CD4-positive, alpha-beta T cell treated with Interleukin-21 for 1 hour (primary cell): Measurements from ENCODE around the gene KLHL21.

ENCODE experiments used
- DNase-seq: peaks from one replicate; pipeline ENCODE4 v3.0.0-alpha.2; 2020

Gene KLHL21

GRCh38 chr1:6599141-6599975 is 3.3 kb downstream of the KLHL21 start:
- peak; percentile 62 for DNase-seq

GRCh38 chr1:6597777-6598131 is 4.9 kb downstream of the KLHL21 start:
- no peak for DNase-seq

DNA sequence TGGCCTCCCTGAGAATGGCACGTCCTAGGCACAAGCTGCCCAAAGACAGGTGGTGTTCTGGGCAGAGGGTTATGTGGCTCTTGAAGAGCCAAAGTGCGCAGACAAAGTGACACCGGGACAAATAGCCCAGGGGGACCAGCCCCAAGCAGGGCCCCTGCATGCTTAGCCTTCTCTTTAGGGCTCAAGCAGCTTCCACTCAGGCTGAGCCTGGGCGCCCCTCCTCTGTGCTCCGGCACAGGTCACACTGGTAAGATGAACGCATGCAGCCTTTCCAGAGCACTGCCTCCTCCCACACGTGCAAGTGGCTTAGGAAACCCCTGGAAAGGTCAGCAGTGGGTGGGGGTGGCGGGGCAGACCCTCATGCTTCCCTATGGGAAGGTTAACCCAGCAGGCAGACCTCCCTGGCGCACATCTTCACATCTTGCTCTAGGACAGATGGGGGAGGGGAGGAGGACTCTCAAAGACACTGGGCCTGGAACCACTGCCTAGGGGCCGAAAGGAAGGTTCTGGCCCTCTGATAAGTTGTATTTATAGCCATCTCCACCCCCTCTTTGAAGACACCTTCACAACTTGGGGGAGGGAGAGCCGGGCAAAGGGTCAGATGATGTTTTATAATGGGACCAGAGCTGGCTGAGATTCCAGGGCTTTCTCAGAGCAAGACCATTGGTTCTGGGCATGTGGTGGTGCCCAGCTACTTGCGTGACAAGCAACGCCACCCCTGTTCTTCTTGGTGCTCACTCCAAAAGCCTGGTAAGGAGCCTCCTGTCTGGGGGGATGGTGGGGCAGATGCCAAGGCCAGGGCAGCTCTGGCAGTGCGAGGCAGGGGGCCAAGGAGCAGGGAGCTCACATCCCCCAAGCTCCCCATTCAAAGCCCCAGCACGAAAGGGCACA is 5.5 kb downstream of the KLHL21 start:
- DNase-seq, result no peak

GRCh38 chr1:6596351-6596750 is 6.3 kb downstream of the KLHL21 start:
- DNase-seq, result no peak

DNA sequence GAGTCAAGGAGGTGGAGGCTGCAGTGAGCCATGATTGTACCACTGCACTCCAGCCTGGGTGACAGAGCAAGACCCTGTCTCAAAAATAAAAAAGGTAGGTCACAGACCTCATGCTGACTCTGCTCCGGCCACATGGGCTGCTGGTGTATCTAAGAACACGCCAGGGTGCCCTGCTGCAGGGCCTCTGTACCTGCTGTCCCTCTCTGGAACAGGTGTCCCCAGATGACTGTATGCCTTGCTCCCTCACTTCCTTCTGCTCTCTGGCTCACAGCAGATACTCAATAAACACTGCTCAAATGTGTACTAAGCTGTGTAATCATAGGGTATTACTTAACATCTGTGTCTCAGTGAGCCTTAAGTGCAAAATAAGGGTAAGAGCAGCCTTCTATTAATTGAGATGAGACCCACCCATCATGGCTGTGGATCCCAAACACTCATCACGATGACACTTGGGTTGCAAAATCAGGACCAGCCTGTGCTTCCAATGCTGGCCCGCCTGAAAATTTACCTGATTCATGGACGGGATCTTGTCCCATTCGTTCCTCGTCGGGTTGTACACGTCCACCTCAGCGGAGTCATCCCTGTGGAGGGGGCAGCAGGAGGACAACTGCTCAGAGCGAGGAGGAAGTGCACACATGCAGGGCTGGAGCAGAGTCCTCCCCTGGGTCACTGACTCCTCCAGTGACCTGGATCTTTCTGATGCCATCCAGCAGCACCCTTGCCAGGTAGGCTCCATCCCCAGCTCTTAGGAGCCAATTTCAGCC is 7.5 kb downstream of the KLHL21 start:
- no peak for DNase-seq

GRCh38 chr1:6593810-6594209 is 8.9 kb downstream of the KLHL21 start:
- DNase-seq, result no peak

- DNase-seq, result no peak
Measured at GRCh38 chr1:6592865-6593593, 9.6 kb downstream of the KLHL21 start.

GRCh38 chr1:6592441-6592840 is 10.2 kb downstream of the KLHL21 start:
- DNase-seq, result no peak

DNA sequence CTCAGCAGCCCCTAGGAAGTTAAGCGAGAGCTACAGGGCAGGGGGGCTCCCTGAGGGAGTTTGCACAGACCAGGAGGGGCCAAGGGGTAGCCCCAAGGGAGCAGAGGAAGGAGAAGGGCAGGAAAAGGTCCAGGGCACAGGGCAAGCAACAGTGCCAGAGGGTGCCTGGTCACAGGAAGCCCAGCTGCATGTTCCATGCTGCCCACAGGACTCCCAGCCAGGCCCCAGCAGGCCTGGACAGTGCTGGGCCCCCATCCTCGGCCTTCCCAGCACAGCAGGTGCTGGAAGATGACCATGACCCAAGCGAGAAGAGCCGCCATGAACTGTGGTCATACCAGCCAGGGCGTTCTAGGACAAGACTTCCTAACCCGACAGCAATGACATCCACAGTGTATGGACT is 11.0 kb downstream of the KLHL21 start:
- DNase-seq, result no peak

DNA sequence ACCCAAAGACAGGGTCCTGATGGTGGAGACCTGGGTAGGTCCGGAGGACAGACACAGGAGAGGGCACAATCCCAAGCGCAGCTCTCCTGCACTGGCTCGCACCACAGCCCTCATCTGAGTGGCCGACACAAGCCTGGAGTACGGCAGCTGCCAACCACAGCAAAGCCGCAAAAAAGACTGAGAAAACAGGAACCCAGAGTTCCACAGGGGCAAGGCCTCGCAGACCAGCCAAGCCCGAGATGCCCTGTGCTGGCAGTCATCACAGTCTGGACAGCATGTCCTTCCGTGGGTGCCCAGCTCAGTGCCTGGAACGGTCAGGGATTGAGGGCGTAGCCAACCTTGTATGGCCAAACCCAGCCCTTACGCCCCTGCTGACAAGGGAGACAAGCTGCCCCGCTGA is 11.4 kb downstream of the KLHL21 start:
- no peak for DNase-seq

- no peak for DNase-seq
Measured at GRCh38 chr1:6590046-6590445, 12.6 kb downstream of the KLHL21 start.

DNA sequence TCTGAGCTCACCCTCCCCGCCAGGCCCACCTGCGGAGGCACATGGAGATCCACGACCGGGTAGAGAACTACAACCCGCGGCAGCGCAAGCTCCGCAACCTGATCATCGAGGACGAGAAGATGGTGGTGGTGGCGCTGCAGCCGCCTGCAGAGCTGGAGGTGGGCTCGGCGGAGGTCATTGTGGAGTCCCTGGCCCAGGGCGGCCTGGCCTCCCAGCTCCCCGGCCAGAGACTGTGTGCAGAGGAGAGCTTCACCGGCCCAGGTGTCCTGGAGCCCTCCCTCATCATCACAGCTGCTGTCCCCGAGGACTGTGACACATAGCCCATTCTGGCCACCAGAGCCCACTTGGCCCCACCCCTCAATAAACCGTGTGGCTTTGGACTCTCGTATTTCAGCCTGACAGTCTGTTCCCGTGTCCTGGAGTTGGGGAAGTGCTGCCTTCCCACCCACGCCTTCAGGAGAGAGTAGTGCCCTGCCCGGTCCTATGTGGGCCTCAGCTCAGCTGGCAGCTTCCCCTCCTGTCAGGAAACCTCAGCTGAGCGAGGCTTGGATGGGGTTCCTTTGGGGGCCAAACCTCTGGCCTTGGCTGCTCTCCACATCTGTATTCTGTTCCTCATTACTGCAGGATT is 13.7 kb downstream of the KLHL21 start:
- no peak for DNase-seq

- no peak for DNase-seq
Measured at GRCh38 chr1:6588128-6588892, 14.4 kb downstream of the KLHL21 start.

- DNase-seq, result no peak
Measured at GRCh38 chr1:6587261-6588005, 15.2 kb downstream of the KLHL21 start.

GRCh38 chr1:6586404-6586816 is 16.3 kb downstream of the KLHL21 start:
- DNase-seq, result no peak

- DNase-seq, result no peak
Measured at GRCh38 chr1:6585841-6586240, 16.8 kb downstream of the KLHL21 start.

DNA sequence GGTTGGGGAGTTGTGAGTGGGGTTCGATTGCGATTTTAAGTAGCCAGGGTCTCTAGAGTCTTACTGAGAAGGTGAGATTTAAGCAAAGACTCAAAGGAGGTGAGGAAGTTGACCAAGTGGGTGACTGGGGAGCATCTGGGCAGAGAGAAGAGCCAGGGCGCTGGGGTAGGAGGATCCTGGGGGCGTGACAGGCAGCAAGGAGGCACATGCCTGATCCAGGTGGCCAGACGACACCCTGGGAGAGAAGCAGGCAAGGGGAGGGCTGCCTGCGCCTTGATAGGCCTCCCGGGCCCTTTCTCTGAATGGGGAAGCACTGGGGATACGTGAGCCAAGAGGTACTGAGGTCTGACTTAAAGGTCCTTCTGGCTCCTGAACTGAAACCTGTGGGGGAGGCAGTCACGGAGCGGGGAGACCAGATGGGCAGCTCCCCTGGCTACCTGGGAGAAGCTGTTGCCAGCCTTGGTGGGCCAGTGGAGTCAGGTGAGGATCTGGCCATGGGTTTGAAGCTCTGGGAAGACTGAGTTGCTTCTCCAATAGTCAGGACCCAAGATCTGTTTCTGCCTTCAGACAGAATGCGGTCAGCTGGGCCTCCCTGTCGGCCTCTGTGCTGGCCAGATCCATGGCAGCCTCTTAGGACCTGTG is 17.5 kb downstream of the KLHL21 start:
- DNase-seq, result no peak

- DNase-seq, result no peak
Measured at GRCh38 chr1:6584126-6585080, 18.3 kb downstream of the KLHL21 start.

DNA sequence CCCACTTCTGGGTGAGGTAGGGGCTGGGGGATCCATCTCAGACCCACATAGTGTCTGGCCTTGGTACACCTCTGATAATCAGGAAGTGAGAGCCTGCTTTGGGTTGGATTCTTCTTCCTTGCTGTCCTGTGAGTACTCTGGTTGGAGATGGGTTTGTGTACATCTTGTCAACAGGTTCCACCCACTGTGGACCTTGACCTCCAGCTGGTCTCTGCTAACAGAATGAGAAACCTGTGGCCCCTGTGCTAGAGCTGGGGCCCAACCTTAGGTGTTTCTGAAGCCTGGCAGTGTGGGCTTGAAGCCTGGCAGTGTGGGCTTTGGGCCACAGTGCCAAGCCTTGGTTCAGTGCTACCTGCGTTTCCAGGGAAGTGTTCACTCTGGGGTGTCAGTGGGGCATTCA is 20.3 kb downstream of the KLHL21 start:
- no peak for DNase-seq
